Embryonic facial prominence (tissue), 1 donor: Measurements from ENCODE around the gene NPHP4.

Experiments
- DNase-seq: peaks from one replicate; pipeline ENCODE4 v3.0.0-alpha.2; 2016; ENCODE audit errors: extremely low spot score

NPHP4 gene

GRCh38 chr1:5971471-5972197, 20.6 kb downstream of the NPHP4 start:
- DNase-seq: no peak

DNA sequence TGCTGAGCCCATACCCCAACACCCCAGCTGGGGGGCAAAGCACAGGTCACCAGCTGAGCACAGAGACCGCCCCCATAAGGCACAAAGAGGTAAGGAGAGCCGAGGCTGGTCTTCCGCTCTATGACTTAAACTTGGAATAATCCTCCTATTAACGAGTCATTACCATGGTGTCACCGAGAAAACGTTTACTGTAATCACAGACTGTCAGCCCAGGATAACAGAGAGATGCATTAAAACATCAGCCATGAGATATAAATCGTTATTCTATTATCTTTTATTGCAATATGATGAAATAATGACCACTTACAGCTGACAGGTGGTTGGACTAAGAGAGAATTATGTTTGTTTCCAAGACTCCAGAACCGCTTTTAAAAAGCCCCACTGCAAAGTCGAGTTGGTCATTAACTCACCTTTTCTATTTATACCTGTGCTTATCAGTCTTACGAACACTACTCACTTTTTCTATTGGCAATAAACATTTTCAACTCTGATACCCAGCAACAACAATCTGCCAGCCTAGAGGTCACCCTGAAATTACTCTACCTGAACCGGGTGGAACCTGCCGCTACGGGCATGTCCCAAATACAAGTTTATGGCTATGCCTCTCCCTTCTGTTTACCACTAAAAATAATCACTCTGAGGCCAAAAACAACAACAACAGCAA, 21.5 kb downstream of the NPHP4 start:
- no peak for DNase-seq

- DNase-seq: no peak
Observed at GRCh38 chr1:5969168-5969567, 23.1 kb downstream of the NPHP4 start.

GRCh38 chr1:5968161-5968736, 24.0 kb downstream of the NPHP4 start:
- no peak for DNase-seq

- DNase-seq: no peak
Observed at GRCh38 chr1:5967351-5968160, 24.7 kb downstream of the NPHP4 start.

GRCh38 chr1:5966543-5967205, 25.6 kb downstream of the NPHP4 start:
- DNase-seq: no peak

DNA sequence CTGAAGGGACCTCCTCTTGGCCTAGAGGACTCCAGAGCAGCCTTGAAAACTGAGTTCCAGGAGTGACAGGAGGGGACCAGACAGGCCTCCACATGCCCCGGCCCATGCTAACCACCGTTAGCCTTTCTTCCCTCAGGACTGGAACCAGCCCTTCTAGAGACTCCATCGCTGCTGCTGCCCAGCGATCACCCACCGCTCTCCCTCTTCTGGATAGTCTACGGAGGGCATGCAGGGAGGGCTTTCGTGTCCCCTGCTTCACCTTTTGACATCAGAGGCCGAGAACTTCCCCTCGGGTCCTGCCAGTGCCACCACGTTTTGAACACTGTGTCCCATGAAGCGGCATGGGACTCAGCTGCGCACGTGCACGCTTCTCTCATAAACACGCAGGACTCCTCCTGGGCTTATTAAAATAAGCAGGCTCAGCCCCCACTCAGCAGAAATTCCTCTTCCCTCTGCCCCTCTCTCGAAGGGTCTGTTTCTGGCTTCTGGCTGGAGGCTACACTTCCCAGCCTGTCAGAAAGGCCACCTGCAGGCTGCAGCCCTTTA, 26.6 kb downstream of the NPHP4 start:
- no peak for DNase-seq

- no peak for DNase-seq
Observed at GRCh38 chr1:5962265-5963105, 29.7 kb downstream of the NPHP4 start.

GRCh38 chr1:5961601-5962000, 30.6 kb downstream of the NPHP4 start:
- no peak for DNase-seq

DNA sequence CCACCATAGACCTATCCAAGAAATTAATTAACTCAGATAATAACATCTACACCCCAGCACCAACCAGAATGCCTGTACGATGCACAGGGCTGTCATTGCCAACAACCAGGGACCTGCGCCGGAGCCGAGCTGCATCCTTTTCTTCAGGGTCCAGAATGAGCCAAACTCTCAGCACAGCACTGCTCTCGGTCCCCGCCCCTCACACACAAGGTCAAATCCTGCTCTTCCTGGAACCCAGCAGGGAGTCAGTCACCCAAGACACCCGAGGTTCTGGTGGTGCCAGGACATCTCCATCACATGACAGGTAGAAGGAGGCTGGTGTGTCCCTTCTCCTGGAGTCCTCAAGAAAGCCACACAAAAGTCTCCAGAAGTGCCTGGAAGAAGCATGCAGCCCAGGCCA, 31.9 kb downstream of the NPHP4 start:
- no peak for DNase-seq

- DNase-seq: no peak
Observed at GRCh38 chr1:5959667-5960230, 32.5 kb downstream of the NPHP4 start.

- no peak for DNase-seq
Observed at GRCh38 chr1:5959087-5959486, 33.1 kb downstream of the NPHP4 start.

DNA sequence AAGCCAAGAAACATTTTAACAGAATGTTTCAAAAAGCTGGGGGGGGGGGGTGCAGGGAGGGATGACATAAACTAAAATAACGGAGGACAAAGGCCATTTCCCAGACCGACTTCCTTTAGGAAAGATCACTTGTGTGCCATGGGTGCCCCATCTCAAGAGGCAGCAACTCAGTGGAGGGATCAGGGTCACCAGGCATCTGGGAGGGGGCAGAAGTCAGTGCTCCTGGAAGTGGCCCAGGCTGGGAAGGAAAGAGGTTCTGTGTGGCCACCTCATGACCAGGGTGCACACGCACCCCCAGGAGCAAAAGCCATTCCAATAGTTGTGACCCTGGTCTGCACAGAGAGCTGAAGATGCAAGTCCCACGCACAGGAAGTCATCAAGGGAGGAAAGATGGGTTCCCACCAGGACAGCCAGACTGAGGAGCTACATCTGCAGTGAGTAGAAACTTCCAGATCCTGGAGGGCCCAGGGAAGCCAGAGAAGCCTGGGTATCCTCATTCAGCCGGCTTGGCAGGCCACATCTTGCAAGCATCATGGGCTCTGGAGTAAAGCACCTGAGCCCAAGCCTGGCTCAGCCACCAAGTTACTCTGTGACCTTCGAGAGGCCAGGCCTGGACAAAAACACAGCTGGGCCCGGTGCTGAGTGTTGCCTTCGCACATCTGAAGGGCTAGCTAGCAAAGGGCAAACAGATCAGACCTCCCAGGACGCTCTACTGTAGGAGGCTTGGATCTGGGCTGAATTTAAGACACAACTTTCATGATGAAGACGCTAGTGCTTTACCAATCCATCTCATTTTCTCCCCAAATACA, 36.0 kb downstream of the NPHP4 start:
- no peak for DNase-seq

DNA sequence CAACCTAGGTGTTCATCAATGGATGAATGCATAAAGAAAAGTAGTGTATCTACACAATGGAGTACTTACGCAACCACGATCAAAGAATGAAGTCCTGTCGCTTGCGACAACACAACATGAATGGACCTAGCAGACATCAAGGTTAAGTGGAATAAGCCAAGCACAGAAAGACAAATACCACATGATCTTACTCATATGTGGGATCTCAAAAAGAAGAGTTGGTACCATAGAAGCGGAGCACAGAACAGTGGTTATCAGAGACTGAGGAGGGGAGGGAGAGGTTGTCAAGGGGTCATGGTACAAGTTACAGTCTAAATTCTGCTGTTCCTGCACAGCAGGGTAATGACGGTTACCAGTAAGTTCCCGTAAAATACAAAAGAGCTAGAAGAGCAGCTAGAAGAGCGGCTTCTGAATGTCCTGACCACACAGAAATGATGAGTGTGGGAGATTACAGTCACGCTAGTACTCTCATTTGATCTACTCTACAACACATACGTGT, 36.7 kb downstream of the NPHP4 start:
- no peak for DNase-seq

- no peak for DNase-seq
Observed at GRCh38 chr1:5954964-5955363, 37.3 kb downstream of the NPHP4 start.

GRCh38 chr1:5953386-5953785, 38.8 kb downstream of the NPHP4 start:
- DNase-seq: no peak

DNA sequence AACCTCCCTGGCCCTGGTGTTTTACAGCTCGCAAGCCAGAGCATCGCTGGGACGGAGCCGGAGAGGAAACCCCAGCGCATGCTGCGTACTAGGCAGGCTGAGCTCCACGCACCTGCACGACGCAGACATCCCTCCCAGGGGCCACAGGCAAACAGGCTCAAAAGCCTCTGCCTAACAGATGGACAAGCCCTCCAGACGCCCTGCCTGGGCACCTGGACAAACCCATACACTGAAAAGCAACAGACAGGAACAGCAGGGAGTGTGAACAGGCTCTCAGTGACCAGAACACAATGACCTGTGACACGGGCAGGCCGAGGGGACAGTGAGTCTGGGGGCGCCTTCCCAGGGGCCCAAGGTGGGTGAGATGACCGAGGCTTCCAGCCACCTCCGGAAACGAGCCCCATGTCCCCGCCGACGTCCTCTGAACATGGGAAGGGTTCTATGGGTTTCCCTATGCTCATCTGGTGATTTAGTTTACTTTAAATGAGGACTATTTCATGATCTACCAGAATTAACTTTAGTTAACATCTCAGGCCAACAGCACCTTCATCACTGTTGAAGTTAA, 40.3 kb downstream of the NPHP4 start:
- no peak for DNase-seq

- no peak for DNase-seq
Observed at GRCh38 chr1:5950994-5951785, 41.0 kb downstream of the NPHP4 start.
